Peyer's patch (tissue), 4 donors: ENCODE data around the gene SHC3.

Experiments used
- CTCF ChIP-seq, 6 experiments: fragments of 450-650 bp in 4 of 6; fragments of 200-600 bp in 2 of 6; sonication (generic) in 1 of 6; IDR thresholded peaks; one replicate each; pipeline ENCODE4 v1.5.1; 2017 to 2019; ENCODE audit warnings: antibody characterized with exemption in 6 of 6, mild to moderate bottlenecking in 3 of 6, moderate library complexity in 1 of 6
- POLR2A ChIP-seq, 2 donors: fragments of 450-650 bp; IDR thresholded peaks; one replicate each; pipeline ENCODE4 v1.5.1; 2017; ENCODE audit warnings: antibody characterized with exemption in 2 of 2, mild to moderate bottlenecking in 2 of 2, moderate library complexity in 2 of 2

- TF ChIP-seq CTCF (IDR thresholded peaks at IDR 0.05): no peak
- TF ChIP-seq POLR2A (IDR thresholded peaks at IDR 0.05): no peak
Observed at GRCh38 chr9:88996921-88997235, 181.7 kb downstream of the SHC3 start.
